ENCODE results near the gene NFIB. TPM values are rescaled to one million over a fixed set of nuclear protein-coding genes. Genes with fewer than 3 reads are reported as not detected.
A peak's percentile ranks its signal among the peaks of the same experiment; 100 is the strongest.

The NFIB gene
- total RNA-seq, 2 donors from 2014 or later = 74.4 to 80.1 TPM

GRCh38 chr9:14104496-14104895, 209.4 kb downstream of the NFIB start:
- Histone ChIP-seq H3K27me3 (no peaks in the 10 kb centered on the region), H3K27ac (no peak overlapping the region), H3K4me3 (no peak overlapping the region), H3K9me3 (no peaks in the 10 kb centered on the region), H3K36me3 (no peaks in the 10 kb centered on the region), H3K4me1 (peaks cover 0 to 8% of the 10 kb centered on the region in 2 donors)
- no peak for DNase-seq (ENCODE audit: low spot score)
- TF ChIP-seq CTCF (IDR thresholded peaks at IDR 0.05) = no peak

GRCh38 chr9:14103115-14103514, 210.8 kb downstream of the NFIB start:
- peaks cover 0 to 22% of the 10 kb centered on the region in 2 donors for H3K4me1 ChIP-seq
- no peak for TF ChIP-seq CTCF (IDR thresholded peaks at IDR 0.05)
- no peak overlapping the region for H3K4me3 ChIP-seq

GRCh38 chr9:14099737-14100136, 214.2 kb downstream of the NFIB start:
- Histone ChIP-seq H3K9me3 (no peaks in the 10 kb centered on the region), H3K36me3 (no peaks in the 10 kb centered on the region), H3K27ac (peak overlapping the region in 1 of 2 donors; percentile 0), H3K4me1 (peaks cover 0 to 51% of the 10 kb centered on the region in 2 donors), H3K4me3 (no peak overlapping the region), H3K27me3 (no peaks in the 10 kb centered on the region)
- no peak for TF ChIP-seq CTCF (IDR thresholded peaks at IDR 0.05)
- no peak for DNase-seq (ENCODE audit: low spot score)

More at GRCh38 chr9:14103115-14103514, 210.8 kb downstream of the NFIB start:
- Histone ChIP-seq H3K36me3 (no peaks in the 10 kb centered on the region), H3K9me3 (no peaks in the 10 kb centered on the region), H3K27ac (peak overlapping the region; percentile 6 to 39), H3K27me3 (no peaks in the 10 kb centered on the region)
- DNase-seq (ENCODE audit: low spot score) = no peak

GRCh38 chr9:14098486-14099180, 215.3 kb downstream of the NFIB start:
- Histone ChIP-seq H3K4me1 (peaks cover 0 to 51% of the 10 kb centered on the region in 2 donors), H3K4me3 (no peak overlapping the region)

GRCh38 chr9:14097666-14098415, 216.1 kb downstream of the NFIB start:
- H3K27me3 ChIP-seq = no peaks in the 10 kb centered on the region
- peaks cover 0 to 51% of the 10 kb centered on the region in 2 donors for H3K4me1 ChIP-seq
- no peaks in the 10 kb centered on the region for H3K9me3 ChIP-seq
- no peak for DNase-seq (ENCODE audit: low spot score)
- H3K4me3 ChIP-seq = no peak overlapping the region
- peak overlapping the region; percentile 73 to 77 for H3K27ac ChIP-seq
- TF ChIP-seq CTCF (IDR thresholded peaks at IDR 0.05) = no peak
- no peaks in the 10 kb centered on the region for H3K36me3 ChIP-seq

More at GRCh38 chr9:14098486-14099180, 215.3 kb downstream of the NFIB start:
- H3K27ac ChIP-seq = peak overlapping the region; percentile 39 to 77
- no peaks in the 10 kb centered on the region for H3K36me3 ChIP-seq
- DNase-seq (ENCODE audit: low spot score) = no peak
- H3K27me3 ChIP-seq = no peaks in the 10 kb centered on the region
- H3K9me3 ChIP-seq = no peaks in the 10 kb centered on the region
- no peak for TF ChIP-seq CTCF (IDR thresholded peaks at IDR 0.05)
